ENCODE measurements around the gene IQCB1.

The IQCB1 gene

DNA sequence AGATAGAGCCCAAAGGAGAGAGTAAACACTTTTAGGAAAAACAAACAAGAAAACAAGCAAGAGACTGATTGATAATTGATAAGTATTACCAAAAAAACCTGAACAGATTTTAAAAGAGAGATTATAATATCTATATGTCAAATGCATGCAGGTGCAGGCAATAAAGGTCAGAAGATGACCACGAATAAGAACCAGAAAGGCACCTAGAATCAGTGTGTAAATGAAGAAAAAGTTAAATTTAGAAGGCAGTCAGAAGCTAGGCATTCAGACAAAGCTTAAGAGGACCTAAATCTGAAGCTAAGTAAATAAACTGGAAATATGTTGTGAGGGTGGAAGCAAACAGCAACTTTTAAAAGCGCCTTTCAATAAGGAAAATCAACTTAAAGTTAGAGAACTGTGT lies 16.3 kb downstream of the IQCB1 start:
- TF ChIP-seq, protein P1, sequence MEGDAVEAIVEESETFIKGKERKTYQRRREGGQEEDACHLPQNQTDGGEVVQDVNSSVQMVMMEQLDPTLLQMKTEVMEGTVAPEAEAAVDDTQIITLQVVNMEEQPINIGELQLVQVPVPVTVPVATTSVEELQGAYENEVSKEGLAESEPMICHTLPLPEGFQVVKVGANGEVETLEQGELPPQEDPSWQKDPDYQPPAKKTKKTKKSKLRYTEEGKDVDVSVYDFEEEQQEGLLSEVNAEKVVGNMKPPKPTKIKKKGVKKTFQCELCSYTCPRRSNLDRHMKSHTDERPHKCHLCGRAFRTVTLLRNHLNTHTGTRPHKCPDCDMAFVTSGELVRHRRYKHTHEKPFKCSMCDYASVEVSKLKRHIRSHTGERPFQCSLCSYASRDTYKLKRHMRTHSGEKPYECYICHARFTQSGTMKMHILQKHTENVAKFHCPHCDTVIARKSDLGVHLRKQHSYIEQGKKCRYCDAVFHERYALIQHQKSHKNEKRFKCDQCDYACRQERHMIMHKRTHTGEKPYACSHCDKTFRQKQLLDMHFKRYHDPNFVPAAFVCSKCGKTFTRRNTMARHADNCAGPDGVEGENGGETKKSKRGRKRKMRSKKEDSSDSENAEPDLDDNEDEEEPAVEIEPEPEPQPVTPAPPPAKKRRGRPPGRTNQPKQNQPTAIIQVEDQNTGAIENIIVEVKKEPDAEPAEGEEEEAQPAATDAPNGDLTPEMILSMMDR (IDR thresholded peaks at IDR 0.05; ENCODE audit: poor library complexity, severe bottlenecking) = no peak
- Histone ChIP-seq H3K4me3 (ENCODE audit: severe bottlenecking) (no peak overlapping the region), H3K36me3 (ENCODE audit: low read depth) (peaks cover 47% of the 10 kb centered on the region), H3K9me3 (ENCODE audit: severe bottlenecking) (peaks cover 4% of the 10 kb centered on the region), H3K27ac (ENCODE audit: poor library complexity, severe bottlenecking) (no peak overlapping the region), H3K4me1 (ENCODE audit: insufficient read depth, poor library complexity, severe bottlenecking) (no peaks in the 10 kb centered on the region), H3K27me3 (ENCODE audit: insufficient read depth, poor library complexity, severe bottlenecking) (no peaks in the 10 kb centered on the region)
- DNase-seq (ENCODE audit: low spot score) (no peak), ATAC-seq (ENCODE audit: low read depth) (no peak)

DNA sequence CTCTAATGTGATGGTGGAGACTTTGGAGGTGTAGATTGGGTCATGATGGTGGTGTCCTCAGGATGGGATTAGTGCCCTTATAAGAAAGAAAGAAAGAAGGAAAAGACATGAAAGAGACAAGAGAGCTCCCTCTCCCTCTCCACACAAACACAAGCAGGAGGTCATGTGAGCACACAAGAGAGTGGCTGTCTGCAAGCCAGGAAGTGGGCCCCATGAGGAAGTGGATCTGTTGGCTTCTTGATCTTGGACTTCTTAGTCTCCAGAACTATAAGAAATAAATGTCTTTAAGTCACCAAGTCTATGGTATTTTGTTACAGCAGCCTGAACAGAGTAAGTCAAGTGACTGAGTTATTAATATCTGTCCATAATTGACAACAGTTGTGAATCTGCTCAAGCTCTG lies 17.1 kb downstream of the IQCB1 start:
- H3K4me3 ChIP-seq (ENCODE audit: severe bottlenecking) = no peak overlapping the region
- H3K4me1 ChIP-seq (ENCODE audit: insufficient read depth, poor library complexity, severe bottlenecking) = no peaks in the 10 kb centered on the region
- peaks cover 39% of the 10 kb centered on the region for H3K36me3 ChIP-seq (ENCODE audit: low read depth)
- DNase-seq (ENCODE audit: low spot score) (no peak), ATAC-seq (ENCODE audit: low read depth) (no peak)
- no peak overlapping the region for H3K27ac ChIP-seq (ENCODE audit: poor library complexity, severe bottlenecking)
- TF ChIP-seq, protein P1 (IDR thresholded peaks at IDR 0.05; ENCODE audit: poor library complexity, severe bottlenecking) = no peak
- peaks cover 1% of the 10 kb centered on the region for H3K9me3 ChIP-seq (ENCODE audit: severe bottlenecking)
- no peaks in the 10 kb centered on the region for H3K27me3 ChIP-seq (ENCODE audit: insufficient read depth, poor library complexity, severe bottlenecking)

DNA sequence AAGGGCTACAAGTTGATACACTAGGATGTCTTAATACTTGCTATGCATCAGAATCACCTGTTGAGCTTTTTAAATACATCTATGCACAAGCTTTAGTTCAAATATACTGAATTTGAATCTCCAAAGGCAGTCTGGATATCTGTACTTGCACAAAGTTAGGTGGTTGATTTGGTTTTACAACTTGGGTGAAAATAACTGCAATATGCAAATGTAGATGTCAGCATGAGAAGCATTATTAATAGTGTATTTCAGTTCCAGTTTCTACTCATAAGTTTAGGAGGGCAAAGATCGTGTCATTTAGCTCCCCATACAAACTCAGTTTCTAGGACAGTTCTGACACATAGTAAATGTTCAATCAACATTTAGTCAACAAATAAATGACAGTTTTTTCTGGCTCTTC lies 25.6 kb downstream of the IQCB1 start:
- ATAC-seq (ENCODE audit: low read depth) = no peak
- no peak for DNase-seq (ENCODE audit: low spot score)
- Histone ChIP-seq H3K9me3 (ENCODE audit: severe bottlenecking) (no peaks in the 10 kb centered on the region), H3K4me3 (ENCODE audit: severe bottlenecking) (no peak overlapping the region), H3K36me3 (ENCODE audit: low read depth) (peaks cover 53% of the 10 kb centered on the region), H3K27ac (ENCODE audit: poor library complexity, severe bottlenecking) (no peak overlapping the region), H3K27me3 (ENCODE audit: insufficient read depth, poor library complexity, severe bottlenecking) (no peaks in the 10 kb centered on the region), H3K4me1 (ENCODE audit: insufficient read depth, poor library complexity, severe bottlenecking) (no peaks in the 10 kb centered on the region)
- TF ChIP-seq, protein P1 (IDR thresholded peaks at IDR 0.05; ENCODE audit: poor library complexity, severe bottlenecking) = no peak

DNA sequence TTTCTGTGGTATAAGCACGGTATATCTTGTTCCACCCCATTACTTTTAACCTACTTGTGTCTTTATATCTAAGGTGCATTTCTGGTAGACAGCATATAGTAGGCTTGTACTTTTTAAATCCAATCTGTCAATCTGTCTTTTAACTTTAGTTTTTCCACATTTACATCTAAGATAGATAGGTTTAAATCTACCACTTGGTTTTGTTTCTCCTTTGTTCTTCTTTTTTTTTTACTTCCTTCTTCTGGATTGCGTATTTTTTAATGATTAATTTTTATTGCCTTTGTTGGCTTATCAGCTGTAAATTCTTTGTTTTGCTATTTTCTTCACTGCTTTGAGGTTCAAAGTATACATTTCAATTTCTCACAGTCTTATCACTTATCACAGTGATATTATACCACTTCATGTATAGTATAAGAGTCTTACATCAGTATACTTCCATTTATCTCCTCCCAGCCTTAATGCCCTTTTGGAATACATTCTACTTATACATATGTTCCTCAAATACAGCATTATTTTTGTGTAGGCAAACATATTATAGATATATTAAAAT lies 31.0 kb downstream of the IQCB1 start:
- H3K36me3 ChIP-seq (ENCODE audit: low read depth) = peaks cover 43% of the 10 kb centered on the region
- DNase-seq (ENCODE audit: low spot score) (no peak), ATAC-seq (ENCODE audit: low read depth) (no peak)
- H3K9me3 ChIP-seq (ENCODE audit: severe bottlenecking) = no peaks in the 10 kb centered on the region
- no peaks in the 10 kb centered on the region for H3K4me1 ChIP-seq (ENCODE audit: insufficient read depth, poor library complexity, severe bottlenecking)
- TF ChIP-seq, protein P1 (IDR thresholded peaks at IDR 0.05; ENCODE audit: poor library complexity, severe bottlenecking) = no peak
- no peaks in the 10 kb centered on the region for H3K27me3 ChIP-seq (ENCODE audit: insufficient read depth, poor library complexity, severe bottlenecking)
- no peak overlapping the region for H3K27ac ChIP-seq (ENCODE audit: poor library complexity, severe bottlenecking)
- no peak overlapping the region for H3K4me3 ChIP-seq (ENCODE audit: severe bottlenecking)

DNA sequence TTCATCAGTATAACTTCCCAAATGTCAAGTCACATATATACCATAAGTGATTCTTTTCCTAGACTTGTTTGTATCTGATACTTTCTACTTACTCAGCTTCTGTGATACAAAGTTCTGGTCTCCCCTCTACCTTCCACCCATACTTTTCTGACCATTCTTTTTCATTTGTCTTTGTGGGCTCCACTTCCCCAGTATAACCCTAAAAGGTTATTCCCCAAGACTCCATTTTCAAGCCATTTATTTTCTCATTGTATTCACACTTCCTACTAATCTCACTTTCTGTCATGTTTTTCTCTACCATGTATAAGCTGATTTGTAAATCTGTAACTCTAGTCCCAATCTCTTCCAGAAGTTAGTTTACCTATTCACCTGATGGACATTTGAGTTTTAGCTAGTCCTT lies 34.0 kb downstream of the IQCB1 start:
- no peak for DNase-seq (ENCODE audit: low spot score)
- H3K27ac ChIP-seq (ENCODE audit: poor library complexity, severe bottlenecking) = no peak overlapping the region
- no peaks in the 10 kb centered on the region for H3K9me3 ChIP-seq (ENCODE audit: severe bottlenecking)
- TF ChIP-seq, protein P1 (IDR thresholded peaks at IDR 0.05; ENCODE audit: poor library complexity, severe bottlenecking) = no peak
- no peak for ATAC-seq (ENCODE audit: low read depth)
- no peaks in the 10 kb centered on the region for H3K27me3 ChIP-seq (ENCODE audit: insufficient read depth, poor library complexity, severe bottlenecking)
- peaks cover 47% of the 10 kb centered on the region for H3K36me3 ChIP-seq (ENCODE audit: low read depth)
- H3K4me3 ChIP-seq (ENCODE audit: severe bottlenecking) = no peak overlapping the region
- H3K4me1 ChIP-seq (ENCODE audit: insufficient read depth, poor library complexity, severe bottlenecking) = no peaks in the 10 kb centered on the region
